Embryonic facial prominence (tissue), 1 donor: ENCODE data around the gene FLRT3.

Source experiments
- DNase-seq: peaks from one replicate; pipeline ENCODE4 v3.0.0-alpha.2; 2016; ENCODE audit errors: extremely low spot score

FLRT3 gene

GRCh38 chr20:14319704-14320103 lies 17.7 kb downstream of the FLRT3 start:
- no peak for DNase-seq

DNA sequence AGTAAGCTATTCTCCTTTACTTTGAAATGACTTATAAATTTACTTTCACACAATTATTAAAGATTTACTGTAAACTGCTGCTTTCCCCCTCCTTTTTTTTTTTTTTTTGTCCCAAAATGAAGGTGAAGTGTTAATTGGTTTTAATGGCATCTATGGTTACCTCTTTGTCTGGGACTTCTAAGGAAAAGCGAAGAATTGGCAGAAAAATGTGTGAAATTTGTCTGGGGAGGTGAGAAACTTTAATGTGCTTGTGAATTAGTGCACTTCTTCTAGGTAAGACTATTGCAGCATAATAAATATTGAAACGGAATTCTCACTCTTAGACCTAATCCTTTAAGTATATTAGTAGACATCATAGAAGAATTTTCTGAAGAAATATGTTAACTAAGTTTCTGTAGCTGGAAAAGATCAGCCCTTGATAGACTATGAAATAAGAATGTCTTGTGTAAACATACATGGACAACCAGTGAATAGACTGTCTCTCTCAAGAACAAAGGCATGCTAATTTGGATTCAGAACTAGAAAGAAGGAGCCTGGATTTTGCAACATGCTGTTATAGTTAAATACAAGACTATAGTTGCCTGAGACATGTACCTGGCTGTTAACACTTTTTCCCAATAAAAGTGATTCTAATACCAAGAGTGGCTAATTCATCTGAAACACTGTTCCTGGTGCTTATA lies 23.9 kb downstream of the FLRT3 start:
- no peak for DNase-seq

DNA sequence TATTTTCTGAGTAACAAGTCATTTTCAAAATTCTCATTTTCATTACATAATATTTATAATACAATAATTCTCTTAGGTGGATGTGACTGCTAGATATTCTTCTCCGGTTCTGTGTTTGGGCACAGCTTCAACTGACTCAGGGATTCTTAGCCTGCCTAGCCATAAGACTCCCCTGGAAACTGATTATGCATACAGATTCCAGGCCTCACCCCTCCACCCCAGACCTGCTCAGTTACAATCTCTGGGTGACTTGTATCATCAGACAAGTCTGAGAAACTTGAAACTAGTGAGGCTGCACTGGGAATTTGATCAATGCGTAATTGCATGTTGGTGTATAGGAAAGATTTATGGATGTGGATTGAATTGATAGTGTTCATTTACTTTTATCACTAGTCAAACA lies 25.4 kb downstream of the FLRT3 start:
- DNase-seq: no peak

GRCh38 chr20:14310977-14311627 lies 26.3 kb downstream of the FLRT3 start:
- DNase-seq: no peak

DNA sequence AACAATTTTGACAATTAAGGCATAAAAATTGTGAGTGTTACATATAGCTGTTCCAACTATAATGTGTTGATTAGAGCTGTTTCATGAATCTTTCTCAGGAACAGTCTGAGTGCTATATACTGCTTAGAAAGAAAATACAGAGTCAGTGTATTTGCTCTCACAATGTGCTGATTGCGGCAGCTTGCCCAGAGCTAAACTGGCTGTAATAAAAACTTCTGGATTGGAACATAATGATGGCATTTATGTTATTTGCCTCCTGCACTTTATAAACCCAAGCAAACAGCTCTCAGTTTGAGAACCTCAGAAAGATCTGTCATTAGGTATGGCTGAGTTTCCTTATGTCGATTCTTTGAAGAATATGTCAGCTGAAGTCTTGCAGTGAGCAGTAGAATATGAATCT lies 29.5 kb downstream of the FLRT3 start:
- DNase-seq: no peak

GRCh38 chr20:14304472-14304871 lies 32.9 kb downstream of the FLRT3 start:
- no peak for DNase-seq

GRCh38 chr20:14303651-14304050 lies 33.8 kb downstream of the FLRT3 start:
- no peak for DNase-seq

GRCh38 chr20:14303106-14303505 lies 34.3 kb downstream of the FLRT3 start:
- DNase-seq: no peak

GRCh38 chr20:14299831-14300230 lies 37.6 kb downstream of the FLRT3 start:
- no peak for DNase-seq

- DNase-seq: no peak
Measured at GRCh38 chr20:14295770-14296309, 41.6 kb downstream of the FLRT3 start.

DNA sequence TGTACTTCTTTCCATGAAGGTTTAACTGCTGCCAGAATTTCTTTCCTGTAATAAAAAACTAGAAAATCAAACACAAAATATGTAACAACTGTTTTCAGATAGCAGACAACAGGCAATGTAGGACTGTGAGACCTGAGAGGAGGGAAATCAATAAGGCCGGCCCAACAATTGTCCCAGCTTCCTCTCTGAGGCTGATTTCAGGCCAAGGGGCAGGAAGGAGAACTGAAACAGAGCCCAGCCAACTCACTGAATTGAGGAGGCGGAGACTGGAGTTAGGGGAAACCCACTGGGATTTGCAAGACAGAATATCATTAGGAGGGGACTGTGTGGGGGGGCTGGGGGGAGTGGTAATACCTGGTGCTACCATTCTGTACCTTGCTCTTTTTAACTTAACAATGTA lies 42.2 kb downstream of the FLRT3 start:
- no peak for DNase-seq

DNA sequence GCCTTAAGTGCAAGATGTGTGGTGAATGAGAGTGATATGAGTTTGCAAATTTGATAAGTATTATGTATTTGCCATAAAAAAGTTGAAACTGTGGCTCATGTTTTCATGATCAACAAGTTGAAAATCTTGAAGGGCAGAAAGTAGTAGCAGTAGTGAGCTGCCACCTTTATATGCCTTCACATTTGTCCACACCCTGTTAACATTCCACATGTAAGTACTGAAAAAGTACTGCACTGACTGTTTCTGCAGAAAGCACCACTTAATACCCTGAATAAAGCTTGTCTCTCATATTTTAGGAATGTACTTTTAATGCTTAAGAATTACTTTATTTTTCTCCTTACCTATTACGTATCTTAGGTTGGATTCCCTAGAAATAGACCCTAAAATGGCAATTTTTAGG lies 45.9 kb downstream of the FLRT3 start:
- no peak for DNase-seq

DNA sequence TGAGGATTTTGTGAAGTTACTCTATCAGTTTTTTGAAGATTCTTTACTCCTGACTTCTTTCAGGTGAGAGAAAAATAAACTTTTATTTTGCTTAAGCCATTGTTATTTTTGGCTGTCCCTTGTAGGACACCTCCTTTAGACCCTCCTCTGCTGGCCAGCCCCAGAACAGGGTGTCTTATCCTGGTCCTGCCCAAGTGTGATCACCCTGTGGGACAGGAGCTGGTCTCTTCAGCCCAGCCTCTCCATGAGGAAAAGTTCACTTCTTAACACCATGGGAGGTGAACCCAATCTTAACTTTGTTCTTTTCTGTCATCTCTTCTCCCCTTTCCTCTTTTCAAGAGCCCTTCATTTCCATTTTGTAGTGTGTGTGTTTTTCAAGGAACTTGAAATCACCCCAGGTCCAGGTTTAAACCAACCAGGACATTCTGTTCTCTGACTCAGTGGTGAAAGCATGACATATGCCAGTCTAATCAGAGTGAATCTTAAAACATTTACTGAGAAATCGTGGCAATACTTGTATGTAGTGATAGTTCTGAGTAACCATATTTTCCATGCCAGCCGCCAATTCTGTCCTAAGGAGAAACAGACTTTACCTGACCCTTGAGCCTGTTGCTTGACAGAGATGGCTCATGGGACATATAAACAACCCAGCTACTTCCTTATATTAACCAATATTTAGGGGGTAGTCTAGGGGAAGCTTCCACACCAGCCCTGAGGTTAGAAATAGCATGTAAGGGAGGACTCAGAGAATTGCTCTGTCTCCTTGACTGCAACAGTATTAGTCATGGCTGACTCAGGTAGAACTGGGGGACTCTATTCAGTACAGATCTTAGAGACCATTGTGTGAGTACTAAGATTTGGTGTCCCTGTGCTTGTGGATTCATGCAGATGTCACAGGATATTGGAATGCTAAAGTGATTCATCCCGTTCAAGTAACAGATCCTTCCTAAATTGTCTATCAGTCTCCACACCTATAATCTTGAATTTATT lies 48.8 kb downstream of the FLRT3 start:
- no peak for DNase-seq

DNA sequence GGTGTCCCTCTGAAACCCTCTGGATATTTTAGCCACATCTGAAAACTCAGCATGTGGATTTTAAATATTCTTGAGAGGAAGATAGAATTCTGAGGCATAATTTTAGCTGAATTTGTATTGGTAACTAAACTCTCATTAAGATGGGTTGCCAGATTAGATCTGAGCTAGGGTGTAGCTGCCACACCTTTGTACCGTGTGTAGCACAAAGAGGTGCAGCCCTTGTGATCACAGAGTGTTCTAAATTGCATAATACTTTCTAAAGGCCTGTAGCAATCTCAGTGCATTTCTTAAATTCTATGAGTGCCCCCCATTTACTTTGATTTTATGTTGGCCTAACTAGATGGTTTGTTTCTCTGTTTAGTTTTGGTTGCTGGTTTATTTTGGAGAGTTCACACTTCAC lies 53.0 kb downstream of the FLRT3 start:
- DNase-seq: no peak

DNA sequence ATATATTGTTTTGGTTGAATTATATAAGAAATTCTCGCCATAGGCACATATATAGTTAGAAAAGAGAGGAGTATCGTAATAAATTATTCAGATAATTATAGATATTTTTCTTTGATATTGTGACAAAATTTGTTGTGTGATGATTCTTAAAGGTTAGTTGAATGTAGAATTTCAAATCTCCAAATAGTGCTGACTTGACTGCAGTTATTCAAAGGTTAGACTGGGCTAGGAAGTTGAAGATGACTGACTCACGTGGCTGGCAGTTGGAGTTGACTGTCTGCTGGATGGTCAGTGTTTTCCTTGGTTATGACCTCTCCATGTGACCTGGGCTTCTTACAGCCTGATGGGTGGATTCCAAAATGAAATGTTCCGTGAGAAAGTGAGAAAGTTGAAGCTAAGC lies 55.3 kb downstream of the FLRT3 start:
- DNase-seq: no peak
